Measurements from ENCODE around the gene C1orf210.

C1orf210 gene

DNA sequence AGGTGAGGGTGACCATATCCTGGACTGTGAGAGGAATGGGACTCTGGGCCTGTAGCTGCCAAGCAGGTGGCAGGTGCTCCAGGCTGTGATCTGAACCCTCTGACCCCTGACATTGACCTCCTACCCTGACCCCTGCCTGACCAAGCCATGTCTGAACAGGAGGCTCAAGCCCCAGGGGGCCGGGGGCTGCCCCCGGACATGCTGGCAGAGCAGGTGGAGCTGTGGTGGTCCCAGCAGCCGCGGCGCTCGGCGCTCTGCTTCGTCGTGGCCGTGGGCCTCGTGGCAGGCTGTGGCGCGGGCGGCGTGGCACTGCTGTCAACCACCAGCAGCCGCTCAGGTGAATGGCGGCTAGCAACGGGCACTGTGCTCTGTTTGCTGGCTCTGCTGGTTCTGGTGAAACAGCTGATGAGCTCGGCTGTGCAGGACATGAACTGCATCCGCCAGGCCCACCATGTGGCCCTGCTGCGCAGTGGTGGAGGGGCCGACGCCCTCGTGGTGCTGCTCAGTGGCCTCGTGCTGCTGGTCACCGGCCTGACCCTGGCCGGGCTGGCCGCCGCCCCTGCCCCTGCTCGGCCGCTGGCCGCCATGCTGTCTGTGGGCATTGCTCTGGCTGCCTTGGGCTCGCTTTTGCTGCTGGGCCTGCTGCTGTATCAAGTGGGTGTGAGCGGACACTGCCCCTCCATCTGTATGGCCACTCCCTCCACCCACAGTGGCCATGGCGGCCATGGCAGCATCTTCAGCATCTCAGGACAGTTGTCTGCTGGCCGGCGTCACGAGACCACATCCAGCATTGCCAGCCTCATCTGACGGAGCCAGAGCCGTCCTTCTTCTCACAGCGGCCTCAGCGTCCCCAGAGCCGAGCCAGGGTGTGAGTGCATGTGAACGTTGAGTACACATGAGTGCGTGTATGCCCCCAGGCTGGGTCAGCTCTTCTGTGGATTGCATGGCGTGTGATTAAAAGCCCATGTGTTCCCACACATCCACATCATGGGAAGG lies 12.5 kb downstream of the C1orf210 start:
- no peak for DNase-seq

DNA sequence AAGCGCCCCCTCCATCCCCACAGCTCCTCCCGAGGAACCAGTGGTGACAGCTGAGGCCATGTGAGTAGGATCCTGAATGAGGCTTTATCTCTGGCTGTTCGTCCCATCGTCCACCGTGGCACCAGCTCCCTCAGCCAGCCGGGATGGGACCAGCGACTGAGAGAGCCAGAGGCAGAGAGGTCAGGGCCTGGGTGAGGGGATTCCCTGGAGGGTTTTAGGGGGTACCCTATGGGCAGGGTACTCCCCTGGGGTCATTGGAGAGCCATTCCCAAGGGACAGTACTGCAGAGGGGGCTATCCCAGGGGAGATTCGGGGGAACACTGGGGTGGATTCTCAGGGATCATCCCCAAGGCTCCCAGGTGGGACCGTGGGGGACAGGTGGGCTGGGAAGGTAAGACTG lies 13.2 kb downstream of the C1orf210 start:
- no peak for DNase-seq

DNA sequence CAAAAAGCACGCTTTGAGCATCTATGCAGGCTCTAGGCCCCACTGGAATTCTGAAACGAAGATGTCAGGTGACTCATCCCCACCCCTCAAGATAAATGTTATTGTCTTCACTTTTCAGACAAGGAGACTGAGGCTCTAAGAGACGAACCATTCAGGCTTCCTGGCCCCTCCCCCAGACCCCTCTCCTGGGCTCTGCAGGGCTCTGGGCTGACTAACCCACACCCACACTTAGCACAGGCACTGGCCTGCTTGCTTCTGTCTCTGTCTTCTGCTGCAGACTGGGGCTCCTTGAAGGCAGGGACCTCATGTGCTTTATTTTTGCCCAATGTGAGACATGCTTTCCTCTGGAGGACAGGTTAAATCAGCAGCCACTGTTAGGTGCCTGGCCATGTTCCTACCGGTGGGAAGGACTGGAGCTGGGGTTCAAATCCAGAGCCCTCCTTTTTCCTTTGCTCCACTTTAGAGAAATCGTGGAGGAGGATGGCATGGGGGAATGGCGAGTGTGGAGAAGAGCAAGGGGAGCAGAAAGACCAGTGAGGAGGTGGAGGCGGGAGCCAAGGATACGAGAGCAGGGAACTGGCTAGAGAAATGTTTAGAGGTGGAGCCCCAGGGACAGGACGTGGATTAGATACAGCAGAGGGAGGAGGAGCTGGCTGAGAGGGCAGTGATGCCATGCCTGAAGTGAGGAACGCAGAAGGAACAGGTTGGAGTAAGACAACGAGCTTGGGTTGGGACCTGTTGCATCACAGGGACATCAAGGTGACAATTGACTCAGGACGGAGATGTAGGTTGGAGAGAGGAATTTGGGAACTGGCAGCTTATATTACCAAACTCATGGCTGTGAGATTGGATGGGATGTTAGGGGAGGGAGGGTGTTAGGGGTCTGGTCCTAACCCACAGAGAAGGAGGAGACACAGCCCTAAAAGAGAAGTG lies 13.9 kb downstream of the C1orf210 start:
- DNase-seq: no peak

DNA sequence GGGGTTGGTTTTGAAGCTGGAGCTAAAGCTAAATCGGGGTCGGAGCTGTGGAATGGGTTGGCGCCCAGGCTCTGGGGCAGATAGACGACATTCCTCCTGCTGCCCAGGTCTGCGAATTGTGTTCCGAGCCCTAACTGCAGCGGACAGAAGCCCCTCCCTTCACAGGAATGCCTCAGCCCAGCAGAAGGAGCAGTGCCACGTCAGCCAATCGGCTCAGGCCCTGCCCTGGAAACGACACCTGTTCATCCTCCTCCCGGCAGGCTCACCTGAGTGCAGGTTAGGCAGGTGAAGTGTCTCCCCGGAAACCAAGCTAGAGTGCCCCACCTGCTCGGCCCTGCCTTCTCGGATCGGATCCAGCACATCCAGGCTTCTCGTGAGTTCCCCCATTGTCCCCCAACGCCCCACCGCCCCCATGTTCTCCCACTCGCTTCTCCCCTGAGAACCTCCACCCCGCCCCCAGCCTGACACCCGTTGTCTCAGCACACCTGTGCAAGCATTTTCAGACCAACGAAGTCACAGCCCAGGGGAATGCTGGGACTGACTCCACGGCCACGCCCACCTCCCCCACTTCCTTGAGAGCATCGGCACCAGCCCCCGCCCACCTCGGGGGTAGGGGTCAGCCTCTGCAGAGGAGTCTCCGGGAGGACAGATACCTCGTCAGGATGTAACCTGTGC lies 14.8 kb downstream of the C1orf210 start:
- no peak for DNase-seq

DNA sequence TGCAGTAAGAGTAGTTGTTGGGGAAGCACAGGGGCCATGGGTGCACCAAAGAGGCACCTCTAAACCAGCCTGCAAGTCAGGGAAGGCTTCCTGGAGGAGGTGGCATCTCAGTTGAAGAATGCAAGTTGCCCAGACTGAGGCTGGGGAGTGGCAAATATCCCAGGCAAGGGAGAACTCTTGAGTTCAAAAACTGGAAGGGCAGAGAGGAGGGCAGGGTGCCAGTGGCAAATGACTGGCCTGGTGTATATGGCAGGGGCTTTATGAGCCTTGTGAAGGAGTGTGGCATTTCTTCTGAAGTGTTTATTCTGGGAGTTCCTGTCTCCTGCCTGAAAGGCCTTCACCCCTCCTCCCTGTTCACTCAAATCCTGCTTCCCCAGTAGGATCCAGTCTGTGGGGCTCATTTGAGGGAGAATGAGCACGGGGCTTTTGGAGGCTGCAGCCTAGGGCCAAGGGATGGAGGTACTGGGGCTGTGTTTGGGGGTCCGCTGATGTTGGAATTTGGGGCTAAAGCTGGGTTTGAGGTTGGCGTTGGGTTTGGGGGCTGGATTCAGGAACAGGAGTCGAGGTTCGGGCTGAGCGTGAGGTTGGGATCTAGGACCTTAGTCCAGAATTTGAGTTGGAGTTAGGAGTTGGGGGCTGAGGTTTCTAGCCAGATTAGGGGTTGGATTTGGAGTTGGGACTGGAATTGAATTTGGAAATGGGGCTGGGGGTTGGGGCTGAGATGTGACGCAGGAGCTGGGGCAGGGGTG lies 15.6 kb downstream of the C1orf210 start, which contains the start of gene TMEM125:
Gene TMEM125 (plus strand): TSS at position 357 of the 749 bp plus-strand sequence. CDS start 2,740 bp downstream, outside the sequence.
- no peak for DNase-seq

DNA sequence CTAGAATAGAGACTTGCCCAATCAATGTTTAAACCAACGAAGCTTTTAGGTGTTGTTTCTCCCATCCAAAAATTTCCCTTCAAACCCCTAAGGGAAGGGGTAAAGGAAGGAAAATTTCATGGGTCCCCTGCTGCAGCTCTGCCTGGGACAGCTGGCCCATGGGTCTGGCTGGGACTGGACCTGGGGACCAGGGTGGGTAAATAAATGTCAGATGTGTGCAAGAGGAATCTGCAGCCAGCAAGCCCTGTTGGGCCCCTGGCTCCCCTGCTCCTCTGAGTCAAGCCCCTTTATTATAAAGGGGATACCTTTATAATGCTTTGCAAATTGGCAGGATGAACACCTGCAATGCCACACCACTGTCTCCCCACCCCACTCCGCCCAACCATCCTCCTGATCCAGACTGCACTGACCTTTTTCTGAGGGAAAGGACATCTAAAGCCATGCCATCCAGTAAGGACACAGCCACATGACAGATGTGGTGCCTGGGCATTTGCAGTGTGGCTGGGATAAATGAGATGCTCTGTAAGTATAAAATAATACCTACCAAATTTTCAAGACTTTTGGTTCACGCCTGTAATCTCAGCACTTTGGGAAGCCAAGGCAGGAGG lies 17.5 kb downstream of the C1orf210 start:
- DNase-seq: no peak

DNA sequence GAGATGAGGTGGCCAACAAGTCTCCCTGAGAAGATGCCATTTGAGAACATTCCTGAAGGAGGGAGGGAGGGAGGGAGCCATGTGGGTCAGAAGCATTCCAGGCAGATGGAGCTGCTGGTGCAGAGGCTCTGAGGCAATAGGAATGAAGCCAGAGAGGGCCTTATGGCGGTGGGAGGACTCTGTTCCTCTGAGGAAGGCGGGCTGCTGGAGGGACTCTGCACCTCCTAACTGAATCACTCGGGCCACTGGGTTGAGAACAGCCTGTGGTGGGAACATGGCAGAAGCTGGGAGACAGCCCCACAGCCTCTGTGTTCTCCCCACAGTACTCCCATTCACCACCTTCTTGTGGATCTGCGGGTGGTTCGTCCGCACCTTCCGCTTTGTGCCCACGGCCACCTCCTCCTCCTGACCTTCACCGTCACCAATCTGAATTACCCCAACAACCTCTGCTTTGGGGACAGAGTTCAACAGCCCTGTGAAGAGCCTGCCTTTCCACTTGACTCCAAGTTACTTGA lies 18.0 kb downstream of the C1orf210 start:
- no peak for DNase-seq

DNA sequence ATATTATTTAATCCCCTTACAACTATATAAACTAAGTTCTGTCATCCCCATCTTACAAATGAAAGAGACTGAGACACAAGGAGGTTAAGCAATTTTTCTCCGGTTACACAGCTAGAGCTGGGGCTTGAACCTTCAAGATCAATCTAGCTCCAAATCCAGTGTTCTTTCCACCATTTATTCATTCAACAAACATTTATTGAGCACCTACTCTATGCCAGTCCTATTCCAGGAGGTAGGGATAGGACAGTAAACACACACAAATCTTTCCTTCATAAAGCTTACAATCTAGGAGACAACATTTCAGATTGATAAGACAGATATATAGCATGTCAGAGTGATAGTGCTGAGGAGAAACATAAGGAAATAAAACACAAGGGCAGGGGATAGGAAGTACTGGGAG lies 18.5 kb downstream of the C1orf210 start:
- no peak for DNase-seq

DNA sequence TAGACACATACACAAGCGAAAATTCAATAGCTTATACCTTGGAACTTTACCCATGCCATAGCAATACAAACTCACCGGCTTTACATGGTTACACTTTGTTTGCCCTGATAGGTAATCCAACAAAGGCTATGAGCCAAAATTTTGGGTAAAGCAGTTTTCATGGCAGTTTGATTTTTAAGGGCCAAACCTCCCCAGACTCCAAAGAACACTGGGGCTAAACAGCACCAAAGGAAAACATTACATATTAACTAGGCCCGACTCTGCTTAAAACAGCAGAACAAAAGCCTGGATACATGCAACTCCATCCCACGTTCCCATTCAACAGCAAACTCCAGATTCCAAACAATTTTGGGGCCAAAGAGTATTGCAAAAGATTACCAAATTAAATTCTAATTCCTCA lies 19.9 kb downstream of the C1orf210 start:
- DNase-seq: no peak

DNA sequence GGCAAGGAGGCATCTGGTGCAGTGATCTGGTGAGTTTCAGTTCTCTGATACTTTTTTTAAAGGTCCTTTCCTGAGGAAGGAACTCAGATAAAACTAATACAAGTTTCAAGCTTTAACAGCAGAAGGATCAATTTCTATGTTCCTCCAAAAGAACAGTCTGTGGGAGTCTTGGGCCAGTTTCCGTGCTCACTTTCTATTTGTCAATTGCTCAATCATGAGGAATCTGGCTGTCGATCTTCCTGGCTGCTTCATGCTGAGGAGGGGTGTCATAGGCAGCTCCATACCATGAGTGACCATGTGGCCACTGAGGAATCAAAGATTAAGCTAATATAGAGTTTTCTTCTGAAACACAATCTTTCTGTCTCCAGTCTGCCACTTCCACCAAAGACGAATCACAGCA lies 27.0 kb downstream of the C1orf210 start:
- DNase-seq: no peak

DNA sequence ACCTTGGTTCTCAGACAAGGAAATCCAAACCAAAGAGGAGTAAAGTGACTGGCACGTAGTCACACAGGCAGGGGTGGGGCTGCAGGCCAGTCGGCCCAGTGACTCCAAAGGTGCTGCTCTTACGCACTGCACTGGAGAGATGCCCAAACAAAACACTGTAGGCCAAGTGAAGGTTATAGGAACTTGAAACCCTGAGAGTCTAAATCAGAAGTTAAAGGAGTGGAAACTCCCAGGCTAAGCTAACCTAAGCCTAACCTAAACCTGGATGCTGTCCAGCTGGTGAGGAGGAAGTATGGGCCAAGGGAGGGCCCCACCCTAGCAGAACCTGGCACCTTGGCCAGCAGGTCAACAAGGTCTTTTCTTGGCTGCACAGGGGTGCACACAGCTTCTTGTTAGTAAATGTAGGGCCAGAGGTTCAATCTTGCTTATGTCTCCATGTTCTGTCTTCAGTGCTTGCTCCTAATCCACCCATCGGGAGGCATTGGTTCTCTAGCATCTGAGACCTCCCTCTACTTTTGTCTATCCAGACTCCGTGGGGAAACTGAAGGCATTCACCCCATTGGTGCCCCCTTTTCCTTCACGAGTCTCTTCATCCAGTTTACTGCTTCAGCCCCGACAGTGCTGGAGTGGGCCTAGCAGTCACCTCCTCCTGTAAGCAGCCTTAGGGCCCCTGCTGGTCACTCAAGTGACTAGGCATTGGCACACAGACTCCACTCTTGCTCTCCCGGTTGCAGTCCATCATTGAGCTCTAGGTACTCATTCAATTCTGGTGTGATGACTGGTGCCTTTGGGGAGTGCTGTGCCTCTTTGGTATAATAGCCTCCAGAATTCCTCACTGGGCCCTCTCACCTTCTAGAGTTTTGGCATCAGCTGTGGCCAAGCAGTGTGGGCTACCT lies 28.5 kb downstream of the C1orf210 start:
- DNase-seq: no peak

DNA sequence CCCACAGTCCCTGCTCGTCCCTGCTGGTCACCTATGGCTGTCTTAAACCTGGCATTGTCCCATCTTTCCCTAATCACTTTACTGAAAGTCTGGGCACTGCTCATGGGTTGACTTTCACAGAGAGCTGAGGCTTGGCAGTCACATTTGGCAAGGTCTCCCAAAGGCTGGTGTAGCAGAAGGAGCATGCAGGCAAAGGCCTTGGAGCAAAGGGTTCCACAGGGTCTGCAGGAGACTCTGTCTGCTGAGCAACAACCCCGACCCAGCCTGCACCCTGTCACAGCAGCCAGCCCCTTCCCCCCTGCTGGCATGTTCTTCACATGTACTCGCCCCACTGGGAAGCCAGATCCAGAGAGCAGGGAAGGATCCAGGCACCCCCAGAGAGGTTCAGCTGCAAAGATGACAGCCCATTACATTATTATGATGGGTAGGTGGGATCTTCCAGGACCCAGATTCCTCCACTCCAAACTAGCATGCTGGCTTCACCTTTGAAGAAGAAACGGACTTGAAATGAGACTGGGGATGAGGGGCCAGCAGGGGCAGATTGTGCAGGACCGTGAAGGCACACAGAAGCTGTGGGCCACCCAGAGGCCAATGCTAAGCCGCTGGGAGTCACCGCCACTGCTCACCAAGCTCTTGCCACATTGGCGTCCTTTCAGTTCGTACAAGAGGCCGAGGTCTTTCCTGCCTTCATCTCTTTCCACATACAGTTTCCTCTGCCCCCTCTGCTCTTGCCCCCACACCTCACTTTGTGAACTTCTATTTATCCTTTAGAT lies 29.8 kb downstream of the C1orf210 start:
- no peak for DNase-seq

DNA sequence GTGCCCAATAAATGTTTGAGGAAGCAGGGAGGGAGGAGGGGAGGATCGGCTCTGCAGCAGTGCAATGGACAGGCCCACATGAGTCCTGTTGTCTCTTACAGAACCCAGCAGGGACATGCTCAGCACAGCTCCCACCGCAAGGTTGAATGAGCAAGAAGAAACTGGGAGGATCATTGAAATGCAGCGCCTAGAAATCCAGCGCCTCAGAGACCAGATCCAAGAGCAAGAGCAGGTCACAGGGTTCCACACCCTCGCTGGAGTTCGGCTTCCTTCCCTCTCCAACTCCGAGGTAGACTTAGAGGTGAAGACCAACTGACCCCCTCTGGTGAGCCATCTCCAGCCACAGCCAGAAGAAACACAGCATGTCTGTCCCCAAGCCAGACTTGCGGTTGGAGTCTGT lies 31.5 kb downstream of the C1orf210 start:
- no peak for DNase-seq

DNA sequence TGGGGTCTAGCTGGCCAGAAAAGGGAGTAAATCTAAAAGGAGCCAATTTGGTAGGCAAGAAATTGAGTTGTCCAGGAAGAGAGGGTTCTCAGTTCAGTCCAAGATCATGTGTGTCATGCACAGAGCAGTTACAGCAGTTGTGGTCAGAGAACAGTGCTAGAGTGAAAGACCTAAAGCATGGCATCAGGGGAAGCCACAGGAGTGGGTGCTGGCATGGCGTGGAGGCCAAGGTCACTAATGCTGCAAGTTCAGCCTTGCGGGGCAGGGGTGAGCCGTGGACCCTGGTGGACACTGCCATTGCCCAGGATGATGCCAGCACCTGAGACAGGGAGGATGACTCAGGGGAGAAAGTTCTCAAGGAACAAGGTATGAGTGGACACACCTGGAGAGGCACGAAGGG lies 32.2 kb downstream of the C1orf210 start:
- DNase-seq: no peak

DNA sequence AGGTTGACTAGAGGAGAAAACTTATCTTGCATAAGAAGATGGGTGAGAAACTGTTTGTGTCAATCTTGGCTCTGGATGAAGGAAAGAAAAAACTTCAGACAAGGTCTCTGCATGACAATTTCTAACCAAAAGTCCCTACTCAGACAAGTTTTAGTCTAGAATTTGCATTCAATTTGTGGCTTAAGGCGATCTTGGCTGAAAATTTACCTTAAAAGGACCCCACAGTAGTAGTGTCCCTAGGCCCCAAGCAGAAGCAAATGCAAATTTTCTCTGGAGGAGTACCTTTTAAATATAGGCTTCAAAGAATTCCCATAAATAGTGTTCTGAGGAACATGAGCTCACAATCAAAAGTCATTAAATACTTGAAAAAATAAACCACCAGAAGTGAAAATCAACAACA lies 33.2 kb downstream of the C1orf210 start:
- no peak for DNase-seq

DNA sequence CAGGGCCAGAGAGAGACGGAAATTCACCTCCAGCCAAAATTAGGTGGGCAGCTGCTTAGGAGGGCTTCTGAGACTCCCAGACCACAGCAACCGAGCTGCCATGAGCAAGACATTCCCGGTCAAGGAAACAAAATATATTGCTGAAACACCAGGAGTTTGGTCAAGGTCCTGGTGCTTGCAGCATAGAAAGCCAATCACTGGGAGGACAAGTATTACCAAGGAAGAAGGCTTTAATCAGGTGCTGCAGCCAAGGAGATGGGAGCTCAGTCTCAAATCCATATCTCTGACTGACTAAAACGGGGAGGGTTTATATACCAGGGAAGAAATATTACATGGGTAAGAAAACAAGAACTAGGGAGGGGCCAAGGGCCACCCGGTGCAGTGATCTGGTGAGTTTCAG lies 34.4 kb downstream of the C1orf210 start:
- no peak for DNase-seq

DNA sequence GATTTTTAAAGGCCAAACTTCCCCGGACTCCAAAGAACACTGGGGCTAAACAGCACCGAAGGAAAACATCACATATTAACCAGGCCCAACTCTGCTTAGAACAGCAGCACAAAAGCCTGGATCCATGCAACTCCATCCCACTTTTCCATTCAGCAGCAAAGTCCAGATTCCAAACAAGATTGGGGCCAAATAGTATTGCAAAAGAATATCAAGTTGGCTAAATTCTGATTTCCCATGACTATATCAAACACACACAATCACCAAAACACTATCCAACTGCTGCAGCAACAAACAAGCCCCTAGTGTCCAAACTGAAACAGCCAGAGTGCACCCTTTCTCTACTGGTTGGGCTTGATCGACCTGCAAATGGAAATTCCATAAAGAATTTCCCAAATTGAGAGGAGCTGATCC lies 35.0 kb downstream of the C1orf210 start:
- no peak for DNase-seq

DNA sequence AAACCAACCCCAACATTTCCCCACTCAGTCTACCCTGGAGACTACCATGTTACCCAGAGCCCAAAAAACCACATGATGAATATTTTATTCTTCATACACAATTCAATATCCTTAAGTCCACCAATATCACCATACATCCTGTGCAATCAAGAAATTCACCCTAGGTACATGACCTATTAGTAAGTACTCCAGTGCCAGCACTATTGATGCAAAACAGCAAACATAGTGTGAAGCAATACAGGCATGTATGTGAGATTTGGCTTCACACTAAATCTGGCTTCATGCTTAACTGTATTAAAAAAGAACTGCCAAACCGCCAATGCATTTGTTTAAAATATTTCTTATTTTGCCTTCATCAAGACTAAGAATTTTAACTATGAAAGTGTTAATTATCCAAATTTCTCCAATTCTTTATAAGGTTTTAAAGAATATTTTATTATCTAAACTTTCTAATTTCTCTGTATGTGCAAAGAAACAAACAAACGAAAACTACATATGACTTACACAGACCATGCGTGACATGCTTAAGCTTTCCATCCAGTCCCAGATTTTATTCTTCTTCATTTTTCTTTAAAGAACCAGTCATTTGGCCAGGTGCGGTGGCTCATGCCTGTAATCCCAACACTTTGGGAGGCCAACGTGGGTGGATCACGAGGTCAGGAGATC lies 38.0 kb downstream of the C1orf210 start:
- DNase-seq: no peak

All from left hindlimb (tissue), 1 donor.